ENCODE data around the gene ADAM12. TPM values are rescaled to one million over a fixed set of nuclear protein-coding genes. Genes with fewer than 3 reads are reported as not detected.

Gene ADAM12
- polyA plus RNA-seq, 1 donor from 2014 or later = 0.09 TPM

DNA sequence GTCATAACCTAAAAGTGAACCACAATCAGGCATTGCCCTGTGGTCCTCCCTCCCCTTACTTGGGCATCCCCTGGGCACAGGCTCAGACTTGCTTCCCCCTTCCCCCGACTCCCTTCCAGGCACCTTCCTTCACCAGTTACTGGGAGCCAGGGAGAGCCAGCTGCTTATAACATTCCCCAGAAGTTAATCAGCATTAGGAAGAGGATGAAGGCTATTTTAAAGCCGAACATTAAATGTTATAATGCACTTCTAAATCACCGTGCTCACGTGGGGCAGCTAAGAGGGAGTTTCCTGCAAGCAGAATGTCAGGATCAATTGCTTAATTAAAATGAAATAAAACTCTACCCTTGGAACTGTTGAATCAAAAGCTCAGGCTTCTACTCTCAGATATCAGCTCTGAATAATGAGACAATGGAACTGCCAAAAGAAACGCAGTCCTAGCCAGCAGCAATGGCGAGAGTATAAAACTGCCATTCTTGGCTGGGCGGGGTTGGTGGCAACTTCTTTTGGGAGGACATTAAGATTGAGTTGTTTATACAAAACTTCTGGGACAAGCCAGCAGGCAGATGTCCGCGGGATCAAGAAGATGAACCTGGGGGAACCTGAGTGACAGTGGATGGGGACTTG, 322.4 kb downstream of the ADAM12 start:
- Histone ChIP-seq H3K9me3 (ENCODE audit: low read length) (no peaks in the 10 kb centered on the region), H4K20me1 (ENCODE audit: insufficient read depth) (no peaks in the 10 kb centered on the region), H3K27me3 (ENCODE audit: insufficient read depth, low read depth, low read length) (no peaks in the 10 kb centered on the region), H3K79me2 (replicated peaks; ENCODE audit: insufficient read depth, low read length) (no peaks in the 10 kb centered on the region), H3F3A (ENCODE audit: insufficient read depth, low read length, poor library complexity, severe bottlenecking) (no peaks in the 10 kb centered on the region), H2AFZ (ENCODE audit: low read depth, low read length) (no peak overlapping the region), H3K4me2 (ENCODE audit: low read length) (no peak overlapping the region), H3K36me3 (ENCODE audit: insufficient read depth, low read length) (no peaks in the 10 kb centered on the region), H3K9ac (ENCODE audit: low read length) (no peak overlapping the region), H3K27ac (ENCODE audit: low read length) (no peak overlapping the region), H3K9me2 (ENCODE audit: insufficient read depth, low read length) (no peaks in the 10 kb centered on the region), H3K4me3 (ENCODE audit: low read length) (no peak overlapping the region)
- TF ChIP-seq, protein P1, sequence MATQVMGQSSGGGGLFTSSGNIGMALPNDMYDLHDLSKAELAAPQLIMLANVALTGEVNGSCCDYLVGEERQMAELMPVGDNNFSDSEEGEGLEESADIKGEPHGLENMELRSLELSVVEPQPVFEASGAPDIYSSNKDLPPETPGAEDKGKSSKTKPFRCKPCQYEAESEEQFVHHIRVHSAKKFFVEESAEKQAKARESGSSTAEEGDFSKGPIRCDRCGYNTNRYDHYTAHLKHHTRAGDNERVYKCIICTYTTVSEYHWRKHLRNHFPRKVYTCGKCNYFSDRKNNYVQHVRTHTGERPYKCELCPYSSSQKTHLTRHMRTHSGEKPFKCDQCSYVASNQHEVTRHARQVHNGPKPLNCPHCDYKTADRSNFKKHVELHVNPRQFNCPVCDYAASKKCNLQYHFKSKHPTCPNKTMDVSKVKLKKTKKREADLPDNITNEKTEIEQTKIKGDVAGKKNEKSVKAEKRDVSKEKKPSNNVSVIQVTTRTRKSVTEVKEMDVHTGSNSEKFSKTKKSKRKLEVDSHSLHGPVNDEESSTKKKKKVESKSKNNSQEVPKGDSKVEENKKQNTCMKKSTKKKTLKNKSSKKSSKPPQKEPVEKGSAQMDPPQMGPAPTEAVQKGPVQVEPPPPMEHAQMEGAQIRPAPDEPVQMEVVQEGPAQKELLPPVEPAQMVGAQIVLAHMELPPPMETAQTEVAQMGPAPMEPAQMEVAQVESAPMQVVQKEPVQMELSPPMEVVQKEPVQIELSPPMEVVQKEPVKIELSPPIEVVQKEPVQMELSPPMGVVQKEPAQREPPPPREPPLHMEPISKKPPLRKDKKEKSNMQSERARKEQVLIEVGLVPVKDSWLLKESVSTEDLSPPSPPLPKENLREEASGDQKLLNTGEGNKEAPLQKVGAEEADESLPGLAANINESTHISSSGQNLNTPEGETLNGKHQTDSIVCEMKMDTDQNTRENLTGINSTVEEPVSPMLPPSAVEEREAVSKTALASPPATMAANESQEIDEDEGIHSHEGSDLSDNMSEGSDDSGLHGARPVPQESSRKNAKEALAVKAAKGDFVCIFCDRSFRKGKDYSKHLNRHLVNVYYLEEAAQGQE (IDR thresholded peaks at IDR 0.05; ENCODE audit: borderline replicate concordance) = no peak
- TF ChIP-seq POLR2AphosphoS5 (IDR thresholded peaks at IDR 0.05) (no peak), EP300 (conservative IDR thresholded peaks at IDR 0.05; ENCODE audit: poor library complexity, severe bottlenecking) (no peak), MXI1 (conservative IDR thresholded peaks at IDR 0.05; ENCODE audit: poor library complexity, severe bottlenecking) (no peak), TAF1 (IDR thresholded peaks at IDR 0.05; ENCODE audit: low read depth) (no peak), RAD21 (conservative IDR thresholded peaks at IDR 0.05) (no peak), EZH2 (IDR thresholded peaks at IDR 0.05; ENCODE audit: borderline replicate concordance, insufficient read depth, low read length, poor library complexity, severe bottlenecking) (no peak)
- TF ChIP-seq, protein P2, sequence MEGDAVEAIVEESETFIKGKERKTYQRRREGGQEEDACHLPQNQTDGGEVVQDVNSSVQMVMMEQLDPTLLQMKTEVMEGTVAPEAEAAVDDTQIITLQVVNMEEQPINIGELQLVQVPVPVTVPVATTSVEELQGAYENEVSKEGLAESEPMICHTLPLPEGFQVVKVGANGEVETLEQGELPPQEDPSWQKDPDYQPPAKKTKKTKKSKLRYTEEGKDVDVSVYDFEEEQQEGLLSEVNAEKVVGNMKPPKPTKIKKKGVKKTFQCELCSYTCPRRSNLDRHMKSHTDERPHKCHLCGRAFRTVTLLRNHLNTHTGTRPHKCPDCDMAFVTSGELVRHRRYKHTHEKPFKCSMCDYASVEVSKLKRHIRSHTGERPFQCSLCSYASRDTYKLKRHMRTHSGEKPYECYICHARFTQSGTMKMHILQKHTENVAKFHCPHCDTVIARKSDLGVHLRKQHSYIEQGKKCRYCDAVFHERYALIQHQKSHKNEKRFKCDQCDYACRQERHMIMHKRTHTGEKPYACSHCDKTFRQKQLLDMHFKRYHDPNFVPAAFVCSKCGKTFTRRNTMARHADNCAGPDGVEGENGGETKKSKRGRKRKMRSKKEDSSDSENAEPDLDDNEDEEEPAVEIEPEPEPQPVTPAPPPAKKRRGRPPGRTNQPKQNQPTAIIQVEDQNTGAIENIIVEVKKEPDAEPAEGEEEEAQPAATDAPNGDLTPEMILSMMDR (IDR thresholded peaks at IDR 0.05; ENCODE audit: poor library complexity, severe bottlenecking) = no peak

DNA sequence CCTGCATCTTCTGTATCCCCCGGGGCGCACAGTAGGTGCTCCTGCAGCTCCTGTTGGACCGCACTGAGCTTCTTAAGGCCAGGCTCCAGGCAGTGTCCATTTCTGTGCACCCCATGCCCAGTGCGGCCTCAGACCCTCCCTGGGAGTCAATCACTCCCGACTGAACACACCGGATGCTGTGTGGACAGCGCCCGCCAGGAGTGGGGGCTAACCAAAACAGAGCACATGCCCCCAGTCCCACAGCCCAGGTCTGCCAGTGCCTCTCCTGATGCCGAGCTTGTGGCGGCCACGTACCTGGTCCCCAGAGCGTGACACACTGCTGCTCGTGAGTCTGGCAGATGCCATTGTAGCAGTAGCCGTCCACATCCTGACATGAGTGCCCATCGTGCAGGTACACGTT, 323.8 kb downstream of the ADAM12 start:
- H3K9me2 ChIP-seq (ENCODE audit: insufficient read depth, low read length) = no peaks in the 10 kb centered on the region
- H3K4me2 ChIP-seq (ENCODE audit: low read length) = no peak overlapping the region
- H2AFZ ChIP-seq (ENCODE audit: low read depth, low read length) = no peak overlapping the region
- no peak overlapping the region for H3K27ac ChIP-seq (ENCODE audit: low read length)
- no peaks in the 10 kb centered on the region for H4K20me1 ChIP-seq (ENCODE audit: insufficient read depth)
- no peaks in the 10 kb centered on the region for H3K9me3 ChIP-seq (ENCODE audit: low read length)
- H3F3A ChIP-seq (ENCODE audit: insufficient read depth, low read length, poor library complexity, severe bottlenecking) = no peaks in the 10 kb centered on the region
- TF ChIP-seq, protein P1 (IDR thresholded peaks at IDR 0.05; ENCODE audit: borderline replicate concordance) = no peak
- no peak for TF ChIP-seq EZH2 (IDR thresholded peaks at IDR 0.05; ENCODE audit: borderline replicate concordance, insufficient read depth, low read length, poor library complexity, severe bottlenecking)
- no peaks in the 10 kb centered on the region for H3K36me3 ChIP-seq (ENCODE audit: insufficient read depth, low read length)
- no peak overlapping the region for H3K9ac ChIP-seq (ENCODE audit: low read length)
- H3K79me2 ChIP-seq (replicated peaks; ENCODE audit: insufficient read depth, low read length) = no peaks in the 10 kb centered on the region
- H3K27me3 ChIP-seq (ENCODE audit: insufficient read depth, low read depth, low read length) = no peaks in the 10 kb centered on the region
- no peak overlapping the region for H3K4me3 ChIP-seq (ENCODE audit: low read length)
